K562 (cell line): Measurements from ENCODE around the gene RPN1. TPM values are rescaled to one million over a fixed set of nuclear protein-coding genes. Genes with fewer than 3 reads are reported as not detected.
A peak's percentile ranks its signal among the peaks of the same experiment; 100 is the strongest.

Experiments used
- ATAC-seq: fragments of 200-7000 bp; cut with Tn5 transposase; 3 replicates; pipeline ENCODE4 v1.9.1; 2020; ENCODE audit warnings: moderate library complexity
- BruUV-seq: library from RNA; stranded (reverse); fragments of 400-500 nt; replicated peaks from 2 replicates; lab custom pipeline; 2021; lab: Mats Ljungman, UMichigan
- CTCF ChIA-PET: fragments of 300-600 bp; formaldehyde crosslinking; extraction: SDS; loops from one replicate; lab custom pipeline; 2021; ENCODE audit warnings: low intra/inter-chr PET ratio; lab: Yijun Ruan, JAX
- POLR2A ChIA-PET: fragments of 300-600, 350-650 bp; sonication (Branson Sonifier 250); formaldehyde crosslinking; extraction: SDS; loops from one replicate; lab custom pipeline; 2021; ENCODE audit warnings: antibody characterized with exemption, inconsistent platforms; lab: Yijun Ruan, JAX
- DNase-seq, 4 experiments: peaks; one replicate each; pipeline versions ENCODE4 v3.0.0 to v3.0.0-alpha.2; 2011 to 2018; ENCODE audit warnings: low spot score in 3 of 4, mixed read lengths in 3 of 4; ENCODE audit errors: extremely low read depth in 1 of 4
- FAIRE-seq: peaks from 2 replicates; lab custom pipeline; 2011; peaks lifted over from hg19 to GRCh38; lab: Jason Lieb, UNC
- H2AFZ ChIP-seq: 2 replicates; pipeline ENCODE4 v1.6.0; 2011; ENCODE audit warnings: low read depth, low read length, control low read depth, inconsistent platforms
- H3K27ac ChIP-seq: fragments of 200-600 bp; 3 replicates; pipeline ENCODE4 v1.8.0; 2011; ENCODE audit warnings: low read depth, mild to moderate bottlenecking, control low read depth, inconsistent platforms, low read length, moderate library complexity, mixed read lengths; ENCODE audit errors: extremely low read depth
- H3K27me3 ChIP-seq, 2 experiments: fragments of 300-600 bp in 1 of 2; 2 replicates in 1 of 2; 3 replicates in 1 of 2; pipeline versions ENCODE4 v1.6.0 to v1.8.0; 2011; ENCODE audit warnings: inconsistent platforms in 2 of 2, low read length in 2 of 2, mild to moderate bottlenecking in 1 of 2, mixed read lengths in 1 of 2, moderate library complexity in 1 of 2; ENCODE audit not compliant: control insufficient read depth in 2 of 2, insufficient read depth in 2 of 2
- H3K36me3 ChIP-seq: fragments of 300-600 bp; 3 replicates; pipeline ENCODE4 v1.8.0; 2011; ENCODE audit warnings: mild to moderate bottlenecking, low read length, inconsistent platforms; ENCODE audit not compliant: control insufficient read depth, insufficient read depth
- H3K4me1 ChIP-seq, 2 experiments: fragments of 200-600 bp in 1 of 2; replicated peaks in 1 of 2; 2 replicates in 1 of 2; 3 replicates in 1 of 2; pipeline versions ENCODE4 v1.5.1 to v1.8.0; 2011; ENCODE audit warnings: inconsistent platforms in 2 of 2, low read length in 2 of 2, mild to moderate bottlenecking in 1 of 2, mixed read lengths in 1 of 2, moderate library complexity in 1 of 2; ENCODE audit not compliant: control insufficient read depth in 2 of 2, insufficient read depth in 2 of 2
- H3K4me2 ChIP-seq: 2 replicates; pipeline ENCODE4 v1.6.1; 2011; ENCODE audit warnings: low read length, control low read depth, inconsistent platforms, mixed read lengths; ENCODE audit not compliant: insufficient read depth
- H3K4me3 ChIP-seq: fragments of 200-600 bp; sonication (generic), shearing (Covaris generic); 2 replicates; pipeline ENCODE4 v1.5.1; 2016; ENCODE audit warnings: control low read depth, inconsistent platforms
- H3K79me2 ChIP-seq: fragments of 200-600 bp; 3 replicates; pipeline ENCODE4 v1.8.0; 2011; ENCODE audit warnings: low read length, inconsistent platforms; ENCODE audit not compliant: control insufficient read depth, insufficient read depth
- H3K9ac ChIP-seq, 2 experiments: 2 replicates each; pipeline versions ENCODE4 v1.6.0 to v1.6.1; 2011; ENCODE audit warnings: low read depth in 2 of 2, low read length in 2 of 2, control low read depth in 1 of 2, inconsistent platforms in 1 of 2, mild to moderate bottlenecking in 1 of 2, mixed read lengths in 1 of 2; ENCODE audit not compliant: insufficient read depth in 1 of 2
- H3K9me1 ChIP-seq: one replicate; pipeline ENCODE4 v1.6.0; 2011; ENCODE audit warnings: inconsistent platforms, mild to moderate bottlenecking, low read length, moderate library complexity; ENCODE audit not compliant: control insufficient read depth, insufficient read depth
- H3K9me3 ChIP-seq: replicated peaks from 2 replicates; pipeline ENCODE4 v1.5.1; 2011; ENCODE audit warnings: low read depth, low read length, inconsistent platforms; ENCODE audit not compliant: control insufficient read depth, insufficient read depth
- H4K20me1 ChIP-seq: replicated peaks from 2 replicates; pipeline ENCODE4 v1.6.1; 2011; ENCODE audit warnings: low read length, inconsistent platforms, mixed read lengths; ENCODE audit not compliant: control insufficient read depth, insufficient read depth
- MEIS2 ChIP-seq: fragments of 450-650 bp; IDR thresholded peaks from 2 replicates; pipeline ENCODE4 v1.6.1; 2014; ENCODE audit warnings: mild to moderate bottlenecking; ENCODE audit not compliant: partially characterized antibody
- POLR2G ChIP-seq: fragments of 200-400 bp; formaldehyde crosslinking; IDR thresholded peaks from 2 replicates; pipeline ENCODE4 v1.6.1; 2017; ENCODE audit warnings: low read depth, mild to moderate bottlenecking, antibody characterized with exemption, low read length, moderate library complexity
- PURB ChIP-seq: sonication (generic); formaldehyde crosslinking; IDR thresholded peaks from 2 replicates; pipeline ENCODE4 v1.9.0; 2021; ENCODE audit warnings: low read depth, mild to moderate bottlenecking, missing genetic modification reagents
- ZNF551 ChIP-seq: fragments of 250-450 bp; sonication (Bioruptor Pico); IDR thresholded peaks from 2 replicates; pipeline ENCODE4 v1.5.0; 2021; ENCODE audit warnings: mild to moderate bottlenecking, moderate library complexity
- WGBS: fragments of 100-300 bp; shearing (Covaris generic); methylation state at CpG from one replicate; pipeline ENCODE4 v1.1.6; 2016; ENCODE audit warnings: low coverage, mixed read lengths; ENCODE audit not compliant: insufficient coverage; ENCODE audit errors: missing lambda C conversion rate; 5-methylcytosine and 5-hydroxymethylcytosine counted together
- in situ Hi-C: fragments of 300-500 bp; cut with MboI; formaldehyde crosslinking; loops from 4 replicates; pipeline ENCODE4 v1.15.0; 2018; ENCODE audit warnings: inconsistent platforms, mixed read lengths
- intact Hi-C: fragments of 100-400 bp; cut with micrococcal nuclease; formaldehyde crosslinking; loops from 2 replicates; pipeline ENCODE4 v1.14.2; 2022
- polyA plus RNA-seq, 8 experiments: library from polyadenylated mRNA; depleted of rRNA in 4 of 8; stranded (reverse) in 5 of 8; unstranded in 3 of 8; fragments of >200 nt; fragmentation: Nextera tagmentation in 2 of 8; fragmentation: Illumina TruSeq in 1 of 8; extraction: Ambion mirVana in 2 of 8; extraction: Trizol in 1 of 8; gene quantifications; 2 replicates each; pipeline versions ENCODE4 v1.2.1 to v1.2.3, GENCODE V29; 2011 to 2014; ENCODE audit warnings: inconsistent platforms in 1 of 8, missing spikeins in 1 of 8
- total RNA-seq, 7 experiments: library from RNA; depleted of rRNA in 6 of 7; stranded (reverse); fragments of >200 nt in 6 of 7; fragmentation: Illumina TruSeq in 2 of 7; extraction: Trizol in 2 of 7; gene quantifications; 2 replicates each; pipeline versions ENCODE4 v1.2.1 to v1.2.3, GENCODE V29; 2011 to 2021; ENCODE audit warnings: low replicate concordance in 1 of 7

The RPN1 gene
- total and polyA plus RNA-seq, 9 of the 15 experiments (the other 6 are each of a cell fraction or from before 2014, with no cell fraction given) = 39.5 to 300 (median 148) TPM

DNA sequence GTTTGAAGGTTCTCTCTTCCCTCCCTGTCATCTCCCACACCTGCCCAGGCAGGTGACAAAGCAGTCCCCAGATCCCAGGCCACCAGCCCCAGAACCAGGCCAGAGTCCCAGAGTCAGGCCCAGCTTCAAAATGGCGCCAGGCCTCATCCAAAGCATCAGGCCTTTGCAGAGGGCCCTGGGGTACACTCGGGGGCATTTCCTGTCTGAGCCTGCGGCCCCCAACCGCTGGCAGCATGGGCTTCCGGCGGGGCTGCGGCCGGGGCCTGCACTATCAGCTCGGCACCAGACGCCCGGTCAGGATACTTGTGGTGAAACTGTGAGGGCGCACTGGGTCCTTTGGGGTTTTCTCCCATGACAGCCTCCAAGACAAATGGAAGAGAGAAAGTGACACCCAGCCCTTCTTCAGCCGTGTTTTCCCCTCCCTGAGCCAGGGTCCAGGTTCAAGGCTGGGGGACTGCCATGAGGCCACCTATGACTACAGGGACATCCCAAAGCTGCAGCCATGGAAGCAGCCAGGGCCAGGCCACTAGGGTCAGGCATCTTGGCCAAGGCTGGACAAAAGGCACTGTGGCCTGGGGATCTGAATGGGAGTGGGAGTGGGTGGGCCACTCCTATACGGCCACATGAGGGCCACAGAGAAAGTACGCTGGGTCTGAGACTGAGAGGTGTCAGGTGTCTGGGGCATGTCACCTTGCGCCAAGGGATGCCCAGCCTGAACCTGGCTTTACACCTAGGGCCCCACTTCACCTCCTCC, 33.9 kb downstream of the RPN1 start:
- no peak overlapping the region for H3K4me3 ChIP-seq
- WGBS = 88% methylated on average over 11 of the region's 16 CpGs
- H3K79me2 ChIP-seq = no peaks in the 10 kb centered on the region
- ATAC-seq = no peak
- POLR2A ChIA-PET = interaction anchor here (0.7 to 1.0 kb wide), 2 partner anchors 10 to 197 kb away, joined by 3 to 4 read pairs; no protein-coding TSS in a partner anchor
- no peaks in the 10 kb centered on the region for H3K9me1 ChIP-seq
- in situ Hi-C loops = no loop called here
- no peak for DNase-seq
- TF ChIP-seq POLR2G (peak; percentile 60), PURB (CRISPR knock-in tag) (no peak)
- TF ChIP-seq, all 486 proteins: peak for 1
- no TSS peak for BruUV-seq
- no peak overlapping the region for H3K4me2 ChIP-seq
- H4K20me1 ChIP-seq = no peaks in the 10 kb centered on the region
- intact Hi-C loops = no loop called here
- peaks cover 0 to 23% of the 10 kb centered on the region in 2 experiments; a peak in 1 of 5 replicates for H3K4me1 ChIP-seq
- H3K9ac ChIP-seq = no peak overlapping the region
- no peaks in the 10 kb centered on the region for H3K9me3 ChIP-seq
- no peaks in the 10 kb centered on the region for H3K27me3 ChIP-seq
- CTCF ChIA-PET = no interaction called here
- H2AFZ ChIP-seq = no peak overlapping the region
- H3K36me3 ChIP-seq = peaks cover 63% of the 10 kb centered on the region; the same call in 2 of the 3 replicates
- H3K27ac ChIP-seq = no peak overlapping the region
- no peak for FAIRE-seq

GRCh38 chr3:128614076-128614475, 36.5 kb downstream of the RPN1 start:
- intact Hi-C loops (no loop called here), in situ Hi-C loops (no loop called here)
- Histone ChIP-seq H3K9ac (no peak overlapping the region), H2AFZ (no peak overlapping the region), H3K4me2 (no peak overlapping the region), H3K27ac (no peak overlapping the region), H3K36me3 (peaks cover 37% of the 10 kb centered on the region; the same call in 2 of the 3 replicates), H3K9me1 (no peaks in the 10 kb centered on the region), H3K4me1 (peaks cover 0 to 23% of the 10 kb centered on the region in 2 experiments; a peak in 1 of 5 replicates), H3K4me3 (no peak overlapping the region), H3K79me2 (no peaks in the 10 kb centered on the region), H3K27me3 (no peaks in the 10 kb centered on the region), H3K9me3 (no peaks in the 10 kb centered on the region), H4K20me1 (no peaks in the 10 kb centered on the region; the same call in 1 of the 2 replicates)
- FAIRE-seq (no peak), ATAC-seq (no peak), DNase-seq (no peak)
- ChIA-PET POLR2A (interaction anchor here (0.6 to 0.9 kb wide), 3 partner anchors 14 to 153 kb away, joined by 3 to 5 read pairs (median 3); no protein-coding TSS in a partner anchor), CTCF (no interaction called here)
- WGBS = 100% methylated on average over 1 of the region's 1 CpG
- TF ChIP-seq MEIS2 (peak; percentile 38), ZNF551 (CRISPR knock-in tag) (no peak)
- no TSS peak for BruUV-seq
